ES-I3 (cell line): ENCODE data around the gene PSMD11.

ENCODE experiments used
- H3K36me3 ChIP-seq: 2 replicates; pipeline ENCODE4 v1.6.1; 2013; ENCODE audit warnings: mild to moderate bottlenecking, low read length, control low read depth, moderate library complexity; ENCODE audit not compliant: insufficient read depth
- H3K4me1 ChIP-seq: 2 replicates; pipeline ENCODE4 v1.6.1; 2013; ENCODE audit warnings: mild to moderate bottlenecking, control low read depth, low read length; ENCODE audit not compliant: insufficient read depth
- H3K9ac ChIP-seq: 2 replicates; pipeline ENCODE4 v1.6.1; 2013; ENCODE audit warnings: low read depth, mild to moderate bottlenecking, low read length, moderate library complexity
- H3K9me3 ChIP-seq: 2 replicates; pipeline ENCODE4 v1.6.1; 2013; ENCODE audit warnings: mild to moderate bottlenecking, low read length, moderate library complexity; ENCODE audit not compliant: control insufficient read depth, insufficient read depth

Gene PSMD11

DNA sequence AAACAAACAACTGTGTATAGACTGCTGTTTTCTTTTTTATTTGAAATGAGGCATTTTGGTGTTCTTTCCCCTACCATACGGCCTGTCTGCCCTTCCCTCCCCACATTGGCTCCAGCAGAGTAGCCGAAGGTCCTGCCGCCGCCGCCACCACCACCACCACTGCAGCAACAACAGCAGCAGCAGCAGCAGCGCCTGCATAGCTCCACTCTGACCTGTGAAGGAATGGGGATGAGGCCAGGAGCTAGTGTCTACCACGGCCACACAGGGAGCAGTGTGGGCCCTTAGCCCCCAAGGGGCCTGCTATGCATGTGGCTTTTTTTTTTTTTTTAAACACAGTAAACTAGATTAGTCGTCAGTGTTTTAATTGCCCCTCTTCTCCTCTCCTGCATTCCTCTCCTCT is 36.9 kb downstream of the PSMD11 start:
- peaks cover 17% of the 10 kb centered on the region for H3K4me1 ChIP-seq
- H3K36me3 ChIP-seq = peaks cover 36% of the 10 kb centered on the region
- H3K9me3 ChIP-seq = no peaks in the 10 kb centered on the region
- no peak overlapping the region for H3K9ac ChIP-seq

DNA sequence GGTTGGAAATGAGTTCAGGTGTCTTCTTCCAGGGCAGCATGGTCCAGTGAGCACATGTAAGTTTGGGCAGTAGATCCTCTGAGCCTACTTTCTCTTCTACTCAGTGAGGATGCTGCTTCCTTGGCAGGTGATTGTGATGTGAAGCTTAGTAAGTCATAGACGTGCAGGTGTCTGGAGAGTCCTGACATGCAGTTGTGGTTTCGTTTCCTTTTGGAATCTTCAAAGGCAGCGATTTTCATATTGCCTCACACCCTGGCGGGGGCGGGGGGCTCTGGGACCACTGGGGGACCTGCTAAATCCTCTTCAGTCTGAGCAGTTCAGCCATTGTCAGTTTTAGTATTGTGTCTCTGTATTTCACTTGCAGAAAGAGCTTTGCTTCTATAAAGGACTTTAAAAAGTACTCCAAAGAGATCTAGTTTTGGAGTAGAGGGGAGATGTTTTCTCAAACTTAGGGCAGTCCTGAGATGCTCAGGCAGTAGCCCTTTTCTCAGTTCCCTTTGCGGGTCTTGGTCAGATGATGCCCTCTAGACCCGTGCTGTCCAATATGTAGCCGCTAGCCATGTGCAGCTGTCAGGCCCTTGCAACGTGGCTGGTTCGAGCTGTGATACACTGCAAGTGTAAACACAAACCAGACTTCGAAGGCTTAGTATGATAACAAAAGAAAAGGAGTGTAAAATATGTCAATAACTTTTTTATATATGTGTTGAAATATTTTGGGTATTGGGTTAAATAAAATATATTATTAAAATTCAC is 38.4 kb downstream of the PSMD11 start:
- peaks cover 17% of the 10 kb centered on the region for H3K4me1 ChIP-seq
- H3K9ac ChIP-seq = no peak overlapping the region
- H3K9me3 ChIP-seq = no peaks in the 10 kb centered on the region
- peaks cover 28% of the 10 kb centered on the region for H3K36me3 ChIP-seq

- Histone ChIP-seq H3K9me3 (no peaks in the 10 kb centered on the region), H3K36me3 (peaks cover 20% of the 10 kb centered on the region), H3K9ac (no peak overlapping the region), H3K4me1 (peaks cover 17% of the 10 kb centered on the region)
Measured at GRCh38 chr17:32483451-32484019, 39.2 kb downstream of the PSMD11 start.

GRCh38 chr17:32484041-32484461 is 39.7 kb downstream of the PSMD11 start:
- peaks cover 15% of the 10 kb centered on the region for H3K36me3 ChIP-seq
- H3K9me3 ChIP-seq = no peaks in the 10 kb centered on the region
- H3K9ac ChIP-seq = no peak overlapping the region
- H3K4me1 ChIP-seq = peaks cover 17% of the 10 kb centered on the region

DNA sequence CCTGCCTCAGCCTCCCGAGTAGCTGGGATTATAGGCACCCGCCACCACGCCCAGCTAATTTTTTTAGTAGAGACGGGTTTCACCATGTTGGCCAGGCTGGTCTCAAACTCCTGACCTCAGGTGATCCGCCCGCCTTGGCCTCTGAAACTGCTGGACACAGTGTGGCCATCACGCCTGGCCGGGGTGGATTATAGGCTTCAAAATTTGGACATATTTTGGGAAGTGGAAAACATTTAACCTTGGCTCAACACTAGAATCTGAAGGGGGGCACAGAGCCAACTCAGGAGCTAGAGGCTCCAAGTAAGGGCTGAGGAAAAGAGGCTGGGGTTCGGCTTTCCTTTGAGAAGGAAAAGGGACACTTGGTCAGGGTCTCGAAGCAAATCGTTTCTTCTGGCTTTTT is 40.3 kb downstream of the PSMD11 start:
- Histone ChIP-seq H3K36me3 (peaks cover 10% of the 10 kb centered on the region), H3K4me1 (peaks cover 17% of the 10 kb centered on the region), H3K9me3 (no peaks in the 10 kb centered on the region), H3K9ac (no peak overlapping the region)

DNA sequence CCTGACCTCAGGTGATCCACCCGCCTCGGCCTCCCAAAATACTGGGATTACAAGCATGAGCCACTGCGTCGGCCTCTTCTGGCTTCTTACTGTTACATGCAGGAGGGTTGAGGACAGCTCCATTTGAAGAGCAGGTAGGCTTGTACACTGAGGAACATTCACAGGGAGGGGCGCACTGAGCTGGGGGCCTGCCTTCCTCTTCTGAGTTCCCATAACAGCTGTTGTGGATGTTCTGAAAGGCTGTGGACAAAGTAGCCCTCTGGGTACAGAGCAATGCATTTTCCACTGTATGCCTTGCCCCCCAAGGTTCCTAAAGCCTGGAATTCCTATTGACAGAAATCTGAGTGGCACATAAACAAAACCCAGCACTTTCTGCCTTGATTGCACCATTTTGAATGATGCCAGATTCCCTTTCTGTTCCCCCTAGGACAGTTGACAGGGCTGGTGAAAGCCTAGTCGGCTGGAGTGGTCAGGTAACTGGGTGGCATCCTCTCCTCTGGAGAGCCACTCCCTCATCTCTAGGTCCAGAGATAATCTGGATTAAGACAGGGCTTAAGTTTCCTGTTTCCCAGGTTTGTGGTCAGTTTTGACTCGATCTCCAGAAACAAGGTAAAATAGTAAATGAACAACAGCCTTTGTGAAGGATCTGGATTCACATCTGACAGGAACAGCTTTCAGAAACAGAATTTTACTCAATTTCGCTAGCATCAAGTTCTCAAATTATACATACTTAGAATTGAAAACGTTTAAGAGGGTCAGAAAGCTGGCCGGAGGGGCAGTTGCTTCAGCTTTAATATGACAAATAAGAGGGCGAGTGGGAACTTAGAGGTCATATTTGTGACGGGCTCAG is 41.2 kb downstream of the PSMD11 start:
- H3K9me3 ChIP-seq = no peaks in the 10 kb centered on the region
- peaks cover 6% of the 10 kb centered on the region for H3K36me3 ChIP-seq
- peak overlapping the region; percentile 54; the same call in 1 of the 2 replicates for H3K9ac ChIP-seq
- H3K4me1 ChIP-seq = peaks cover 17% of the 10 kb centered on the region

- no peaks in the 10 kb centered on the region for H3K9me3 ChIP-seq
- H3K9ac ChIP-seq = peak overlapping the region; percentile 54
- H3K36me3 ChIP-seq = peaks cover 3% of the 10 kb centered on the region; the same call in 1 of the 2 replicates
- peaks cover 17% of the 10 kb centered on the region for H3K4me1 ChIP-seq
Measured at GRCh38 chr17:32486111-32486700, 41.9 kb downstream of the PSMD11 start.

GRCh38 chr17:32486701-32487472 is 42.6 kb downstream of the PSMD11 start, which contains the start of gene CDK5R1:
CDK5R1 (plus strand) TSS chr17:32486993; CDS start chr17:32487621, 628 bp downstream.
- H3K4me1 ChIP-seq = peaks cover 20% of the 10 kb centered on the region
- H3K9ac ChIP-seq = peak within 1 kb of the TSS; percentile 75
- no peaks in the 10 kb centered on the region for H3K9me3 ChIP-seq
- peaks cover 3% of the 10 kb centered on the region; the same call in 1 of the 2 replicates for H3K36me3 ChIP-seq

- Histone ChIP-seq H3K36me3 (peaks cover 3% of the 10 kb centered on the region; the same call in 1 of the 2 replicates), H3K9me3 (no peaks in the 10 kb centered on the region), H3K9ac (peak overlapping the region; percentile 75), H3K4me1 (peaks cover 22% of the 10 kb centered on the region)
Measured at GRCh38 chr17:32487473-32488176, 43.3 kb downstream of the PSMD11 start.

GRCh38 chr17:32488177-32488542 is 43.9 kb downstream of the PSMD11 start:
- Histone ChIP-seq H3K9me3 (no peaks in the 10 kb centered on the region), H3K9ac (peak overlapping the region; percentile 75; the same call in 1 of the 2 replicates), H3K36me3 (peaks cover 3% of the 10 kb centered on the region; the same call in 1 of the 2 replicates), H3K4me1 (peaks cover 21% of the 10 kb centered on the region)

DNA sequence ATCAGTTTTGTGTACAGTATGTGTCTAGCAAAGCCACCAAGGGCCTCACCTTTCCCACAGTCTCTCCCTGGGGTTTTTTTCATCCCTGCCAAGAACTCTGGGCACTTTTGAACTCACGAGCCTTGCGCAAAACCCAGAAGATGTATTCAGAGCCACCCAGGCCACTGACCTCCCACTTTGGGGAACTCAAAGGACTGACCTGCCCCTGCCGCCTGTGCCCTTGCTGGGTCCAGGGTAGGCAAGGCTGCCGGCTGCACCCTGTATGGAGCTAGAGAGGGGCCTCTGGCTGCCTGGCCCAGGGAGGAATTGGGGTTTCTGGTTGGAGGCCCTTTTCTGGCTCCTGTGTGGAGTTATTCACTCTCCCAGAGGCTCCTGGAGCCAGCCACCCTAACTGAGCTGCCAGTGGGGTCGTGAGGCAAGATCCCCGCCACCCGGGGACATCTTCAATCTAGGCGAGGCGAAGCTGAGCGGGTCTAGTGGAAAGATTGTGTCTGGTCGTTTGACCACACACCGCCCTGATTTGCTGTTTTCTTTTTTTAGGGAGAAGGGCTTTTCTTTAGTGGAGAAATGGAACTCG is 44.4 kb downstream of the PSMD11 start:
- Histone ChIP-seq H3K36me3 (peaks cover 3% of the 10 kb centered on the region; the same call in 1 of the 2 replicates), H3K9me3 (no peaks in the 10 kb centered on the region), H3K4me1 (peaks cover 18% of the 10 kb centered on the region), H3K9ac (no peak overlapping the region)

- Histone ChIP-seq H3K36me3 (peaks cover 3% of the 10 kb centered on the region; the same call in 1 of the 2 replicates), H3K9me3 (no peaks in the 10 kb centered on the region), H3K9ac (no peak overlapping the region), H3K4me1 (peaks cover 12% of the 10 kb centered on the region; the same call in 1 of the 2 replicates)
Measured at GRCh38 chr17:32489320-32490100, 45.2 kb downstream of the PSMD11 start.
